K562 (cell line): ENCODE results near the gene NIN. TPM values are rescaled to one million over a fixed set of nuclear protein-coding genes. Genes with fewer than 3 reads are reported as not detected.

Experiments used
- ATAC-seq: fragments of 200-7000 bp; cut with Tn5 transposase; 3 replicates; pipeline ENCODE4 v1.9.1; 2020; ENCODE audit warnings: moderate library complexity
- BruUV-seq: library from RNA; stranded (reverse); fragments of 400-500 nt; replicated peaks from 2 replicates; lab custom pipeline; 2021; lab: Mats Ljungman, UMichigan
- CTCF ChIA-PET: fragments of 300-600 bp; formaldehyde crosslinking; extraction: SDS; loops from one replicate; lab custom pipeline; 2021; ENCODE audit warnings: low intra/inter-chr PET ratio; lab: Yijun Ruan, JAX
- POLR2A ChIA-PET: fragments of 300-600, 350-650 bp; sonication (Branson Sonifier 250); formaldehyde crosslinking; extraction: SDS; loops from one replicate; lab custom pipeline; 2021; ENCODE audit warnings: antibody characterized with exemption, inconsistent platforms; lab: Yijun Ruan, JAX
- DNase-seq, 4 experiments: peaks; one replicate each; pipeline versions ENCODE4 v3.0.0 to v3.0.0-alpha.2; 2011 to 2018; ENCODE audit warnings: low spot score in 3 of 4, mixed read lengths in 3 of 4; ENCODE audit errors: extremely low read depth in 1 of 4
- FAIRE-seq: peaks from 2 replicates; lab custom pipeline; 2011; peaks lifted over from hg19 to GRCh38; lab: Jason Lieb, UNC
- H2AFZ ChIP-seq: 2 replicates; pipeline ENCODE4 v1.6.0; 2011; ENCODE audit warnings: low read depth, low read length, control low read depth, inconsistent platforms
- H3K27ac ChIP-seq: fragments of 200-600 bp; 3 replicates; pipeline ENCODE4 v1.8.0; 2011; ENCODE audit warnings: low read depth, mild to moderate bottlenecking, control low read depth, inconsistent platforms, low read length, moderate library complexity, mixed read lengths; ENCODE audit errors: extremely low read depth
- H3K27me3 ChIP-seq, 2 experiments: fragments of 300-600 bp in 1 of 2; 2 replicates in 1 of 2; 3 replicates in 1 of 2; pipeline versions ENCODE4 v1.6.0 to v1.8.0; 2011; ENCODE audit warnings: inconsistent platforms in 2 of 2, low read length in 2 of 2, mild to moderate bottlenecking in 1 of 2, mixed read lengths in 1 of 2, moderate library complexity in 1 of 2; ENCODE audit not compliant: control insufficient read depth in 2 of 2, insufficient read depth in 2 of 2
- H3K36me3 ChIP-seq: fragments of 300-600 bp; 3 replicates; pipeline ENCODE4 v1.8.0; 2011; ENCODE audit warnings: mild to moderate bottlenecking, low read length, inconsistent platforms; ENCODE audit not compliant: control insufficient read depth, insufficient read depth
- H3K4me1 ChIP-seq, 2 experiments: fragments of 200-600 bp in 1 of 2; replicated peaks in 1 of 2; 2 replicates in 1 of 2; 3 replicates in 1 of 2; pipeline versions ENCODE4 v1.5.1 to v1.8.0; 2011; ENCODE audit warnings: inconsistent platforms in 2 of 2, low read length in 2 of 2, mild to moderate bottlenecking in 1 of 2, mixed read lengths in 1 of 2, moderate library complexity in 1 of 2; ENCODE audit not compliant: control insufficient read depth in 2 of 2, insufficient read depth in 2 of 2
- H3K4me2 ChIP-seq: 2 replicates; pipeline ENCODE4 v1.6.1; 2011; ENCODE audit warnings: low read length, control low read depth, inconsistent platforms, mixed read lengths; ENCODE audit not compliant: insufficient read depth
- H3K4me3 ChIP-seq: fragments of 200-600 bp; sonication (generic), shearing (Covaris generic); 2 replicates; pipeline ENCODE4 v1.5.1; 2016; ENCODE audit warnings: control low read depth, inconsistent platforms
- H3K79me2 ChIP-seq: fragments of 200-600 bp; 3 replicates; pipeline ENCODE4 v1.8.0; 2011; ENCODE audit warnings: low read length, inconsistent platforms; ENCODE audit not compliant: control insufficient read depth, insufficient read depth
- H3K9ac ChIP-seq, 2 experiments: 2 replicates each; pipeline versions ENCODE4 v1.6.0 to v1.6.1; 2011; ENCODE audit warnings: low read depth in 2 of 2, low read length in 2 of 2, control low read depth in 1 of 2, inconsistent platforms in 1 of 2, mild to moderate bottlenecking in 1 of 2, mixed read lengths in 1 of 2; ENCODE audit not compliant: insufficient read depth in 1 of 2
- H3K9me1 ChIP-seq: one replicate; pipeline ENCODE4 v1.6.0; 2011; ENCODE audit warnings: inconsistent platforms, mild to moderate bottlenecking, low read length, moderate library complexity; ENCODE audit not compliant: control insufficient read depth, insufficient read depth
- H3K9me3 ChIP-seq: replicated peaks from 2 replicates; pipeline ENCODE4 v1.5.1; 2011; ENCODE audit warnings: low read depth, low read length, inconsistent platforms; ENCODE audit not compliant: control insufficient read depth, insufficient read depth
- H4K20me1 ChIP-seq: replicated peaks from 2 replicates; pipeline ENCODE4 v1.6.1; 2011; ENCODE audit warnings: low read length, inconsistent platforms, mixed read lengths; ENCODE audit not compliant: control insufficient read depth, insufficient read depth
- SMAD2 ChIP-seq: fragments of 150-350 bp; IDR thresholded peaks from 2 replicates; pipeline ENCODE4 v1.6.1; 2014; ENCODE audit warnings: low read depth, mild to moderate bottlenecking, low read length
- TSHZ1 ChIP-seq: fragments of 250-450 bp; sonication (Bioruptor Pico); IDR thresholded peaks from 2 replicates; pipeline ENCODE4 v1.4.0; 2020; ENCODE audit warnings: mild to moderate bottlenecking, moderate library complexity
- ZNF507 ChIP-seq: conservative IDR thresholded peaks from 2 replicates; pipeline ENCODE4 v1.6.1; 2017; ENCODE audit warnings: missing genetic modification characterization, missing compliant biosample characterization
- ZNF717 ChIP-seq: fragments of 250-450 bp; sonication (Bioruptor Pico); IDR thresholded peaks from 2 replicates; pipeline ENCODE4 v1.5.0; 2021
- WGBS: fragments of 100-300 bp; shearing (Covaris generic); methylation state at CpG from one replicate; pipeline ENCODE4 v1.1.6; 2016; ENCODE audit warnings: low coverage, mixed read lengths; ENCODE audit not compliant: insufficient coverage; ENCODE audit errors: missing lambda C conversion rate; 5-methylcytosine and 5-hydroxymethylcytosine counted together
- in situ Hi-C: fragments of 300-500 bp; cut with MboI; formaldehyde crosslinking; loops from 4 replicates; pipeline ENCODE4 v1.15.0; 2018; ENCODE audit warnings: inconsistent platforms, mixed read lengths
- intact Hi-C: fragments of 100-400 bp; cut with micrococcal nuclease; formaldehyde crosslinking; loops from 2 replicates; pipeline ENCODE4 v1.14.2; 2022
- polyA plus RNA-seq, 8 experiments: library from polyadenylated mRNA; depleted of rRNA in 4 of 8; stranded (reverse) in 5 of 8; unstranded in 3 of 8; fragments of >200 nt; fragmentation: Nextera tagmentation in 2 of 8; fragmentation: Illumina TruSeq in 1 of 8; extraction: Ambion mirVana in 2 of 8; extraction: Trizol in 1 of 8; gene quantifications; 2 replicates each; pipeline versions ENCODE4 v1.2.1 to v1.2.3, GENCODE V29; 2011 to 2014; ENCODE audit warnings: inconsistent platforms in 1 of 8, missing spikeins in 1 of 8
- total RNA-seq, 7 experiments: library from RNA; depleted of rRNA in 6 of 7; stranded (reverse); fragments of >200 nt in 6 of 7; fragmentation: Illumina TruSeq in 2 of 7; extraction: Trizol in 2 of 7; gene quantifications; 2 replicates each; pipeline versions ENCODE4 v1.2.1 to v1.2.3, GENCODE V29; 2011 to 2021; ENCODE audit warnings: low replicate concordance in 1 of 7
- TF ChIP-seq, protein P1 (sequence below): fragments of 450-650 bp; formaldehyde crosslinking; IDR thresholded peaks from 2 replicates; pipeline ENCODE4 v1.4.0; 2020; ENCODE audit warnings: mild to moderate bottlenecking, mixed read lengths

NIN gene
- total and polyA plus RNA-seq, 9 of the 15 experiments (the other 6 are each of a cell fraction or from before 2014, with no cell fraction given), result 0.84 to 8.4 (median 5.0) TPM

DNA sequence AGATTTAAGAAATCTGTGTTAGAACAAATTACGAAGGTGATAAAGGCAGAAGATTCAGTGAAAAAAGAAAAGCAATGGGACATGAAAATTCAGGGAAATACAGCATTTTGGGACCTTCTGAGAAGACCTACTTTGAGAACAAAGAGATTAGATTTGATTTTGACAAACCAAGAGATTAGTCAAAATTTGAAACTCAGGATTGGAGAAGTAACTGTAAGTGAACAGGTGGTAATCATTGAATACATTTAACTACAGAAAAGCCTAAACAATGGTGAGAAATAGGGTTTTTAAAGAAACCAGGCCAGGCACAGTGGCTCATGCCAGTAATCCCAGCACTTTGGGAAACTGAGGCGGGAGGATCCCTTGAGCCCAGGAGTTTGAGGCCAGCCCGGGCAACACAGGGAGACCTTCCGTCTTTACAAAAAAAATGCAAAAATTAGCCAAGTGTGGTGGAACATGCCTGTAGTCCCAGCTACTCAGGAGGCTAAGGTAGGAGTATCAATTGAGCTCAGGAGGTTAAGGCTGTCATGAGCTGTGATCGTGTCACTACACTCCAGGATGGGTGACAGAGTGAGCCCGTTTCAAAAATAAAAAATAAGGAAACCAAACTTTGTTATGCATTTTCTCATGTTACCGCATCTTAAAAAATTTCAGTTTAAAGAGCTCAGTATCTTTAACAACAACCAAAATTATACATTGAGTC lies 154.0 kb downstream of the NIN start:
- Histone ChIP-seq H3K9ac (no peak overlapping the region), H3K36me3 (no peaks in the 10 kb centered on the region), H3K27me3 (no peaks in the 10 kb centered on the region), H3K4me1 (no peaks in the 10 kb centered on the region; a peak in 1 of 5 replicates), H2AFZ (peak overlapping the region; percentile 15; the same call in 1 of the 2 replicates), H4K20me1 (no peaks in the 10 kb centered on the region), H3K79me2 (no peaks in the 10 kb centered on the region), H3K9me1 (no peaks in the 10 kb centered on the region), H3K9me3 (no peaks in the 10 kb centered on the region), H3K4me3 (no peak overlapping the region), H3K4me2 (no peak overlapping the region), H3K27ac (no peak overlapping the region)
- POLR2A ChIA-PET, result interaction anchor here (0.5 to 0.6 kb wide), 3 partner anchors 14 to 1786 kb away, joined by 3 read pairs; no protein-coding TSS in a partner anchor
- intact Hi-C loops, result no loop called here
- FAIRE-seq (no peak), ATAC-seq (no peak), DNase-seq (no peak)
- WGBS, result 28% methylated on average over 6 of the region's 7 CpGs
- CTCF ChIA-PET, result no interaction called here
- no TSS peak for BruUV-seq
- TF ChIP-seq ZNF717 (CRISPR knock-in tag) (no peak), SMAD2 (no peak), ZNF507 (tag) (no peak), TSHZ1 (no peak)
- TF ChIP-seq, protein P1, sequence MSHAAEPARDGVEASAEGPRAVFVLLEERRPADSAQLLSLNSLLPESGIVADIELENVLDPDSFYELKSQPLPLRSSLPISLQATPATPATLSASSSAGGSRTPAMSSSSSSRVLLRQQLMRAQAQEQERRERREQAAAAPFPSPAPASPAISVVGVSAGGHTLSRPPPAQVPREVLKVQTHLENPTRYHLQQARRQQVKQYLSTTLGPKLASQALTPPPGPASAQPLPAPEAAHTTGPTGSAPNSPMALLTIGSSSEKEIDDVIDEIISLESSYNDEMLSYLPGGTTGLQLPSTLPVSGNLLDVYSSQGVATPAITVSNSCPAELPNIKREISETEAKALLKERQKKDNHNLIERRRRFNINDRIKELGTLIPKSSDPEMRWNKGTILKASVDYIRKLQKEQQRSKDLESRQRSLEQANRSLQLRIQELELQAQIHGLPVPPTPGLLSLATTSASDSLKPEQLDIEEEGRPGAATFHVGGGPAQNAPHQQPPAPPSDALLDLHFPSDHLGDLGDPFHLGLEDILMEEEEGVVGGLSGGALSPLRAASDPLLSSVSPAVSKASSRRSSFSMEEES (CRISPR knock-in tag), result no peak
- in situ Hi-C loops, result no loop called here
